HepG2 (cell line): ENCODE measurements around the gene PHACTR1. TPM values are rescaled to one million over a fixed set of nuclear protein-coding genes. Genes with fewer than 3 reads are reported as not detected.
A peak's percentile ranks its signal among the peaks of the same experiment; 100 is the strongest.

Source experiments
- ATAC-seq: fragments of 200-7000 bp; cut with Tn5 transposase; 3 replicates; pipeline ENCODE4 v1.9.1; 2020; ENCODE audit warnings: mild to moderate bottlenecking, moderate library complexity
- BruUV-seq: library from RNA; stranded (reverse); fragments of 400-500 nt; replicated peaks from 2 replicates; lab custom pipeline; 2021; lab: Mats Ljungman, UMichigan
- CTCF ChIA-PET: fragments of 300-600 bp; formaldehyde crosslinking; extraction: SDS; loops from one replicate; lab custom pipeline; 2021; ENCODE audit warnings: low total read pairs, inconsistent platforms, low intra/inter-chr PET ratio; lab: Yijun Ruan, JAX
- POLR2A ChIA-PET: fragments of 350-600 bp; sonication (Branson Sonifier 250); formaldehyde crosslinking; loops from one replicate; lab custom pipeline; 2020; ENCODE audit warnings: antibody characterized with exemption, inconsistent platforms; lab: Yijun Ruan, JAX
- DNase-seq: peaks from one replicate; pipeline ENCODE4 v3.0.0-alpha.2; 2015; ENCODE audit warnings: low spot score
- FAIRE-seq: peaks from 3 replicates; lab custom pipeline; 2011; peaks lifted over from hg19 to GRCh38; lab: Jason Lieb, UNC
- H2AFZ ChIP-seq: one replicate; pipeline ENCODE4 v1.6.1; 2011; ENCODE audit warnings: low read length, inconsistent platforms
- H3K27ac ChIP-seq: fragments of 300-600 bp; 3 replicates; pipeline ENCODE4 v1.8.0; 2011; ENCODE audit warnings: mixed run types, mild to moderate bottlenecking, mixed read lengths, low read length, inconsistent platforms; ENCODE audit not compliant: insufficient read depth; ENCODE audit errors: extremely low read length
- H3K27me3 ChIP-seq, 2 experiments: fragments of 200-600 bp in 1 of 2; 2 replicates in 1 of 2; 3 replicates in 1 of 2; pipeline versions ENCODE4 v1.6.0 to v1.8.0; 2011; ENCODE audit warnings: low read length in 2 of 2, mild to moderate bottlenecking in 2 of 2, moderate library complexity in 2 of 2, inconsistent platforms in 1 of 2; ENCODE audit not compliant: insufficient read depth in 2 of 2, control insufficient read depth in 1 of 2
- H3K36me3 ChIP-seq, 2 experiments: fragments of 200-600 bp in 1 of 2; replicated peaks in 1 of 2; 2 replicates in 1 of 2; 3 replicates in 1 of 2; pipeline versions ENCODE4 v1.5.1 to v1.8.0; 2011; ENCODE audit warnings: low read length in 2 of 2, inconsistent platforms in 1 of 2; ENCODE audit not compliant: insufficient read depth in 2 of 2, control insufficient read depth in 1 of 2
- H3K4me1 ChIP-seq: 2 replicates; pipeline ENCODE4 v1.5.1; 2012; ENCODE audit warnings: low read length, inconsistent platforms; ENCODE audit not compliant: insufficient read depth
- H3K4me2 ChIP-seq: 2 replicates; pipeline ENCODE4 v1.6.0; 2011; ENCODE audit warnings: low read depth, low read length, inconsistent platforms
- H3K4me3 ChIP-seq, 3 experiments: fragments of 200-600 bp in 1 of 3; sonication (generic), shearing (Covaris generic) in 1 of 3; replicated peaks in 1 of 3; 2 replicates each; pipeline ENCODE4 v1.5.1; 2011 to 2016; ENCODE audit warnings: low read length in 3 of 3, inconsistent platforms in 2 of 3, low read depth in 2 of 3, mild to moderate bottlenecking in 2 of 3, control low read depth in 1 of 3, mixed read lengths in 1 of 3; ENCODE audit not compliant: insufficient read depth in 1 of 3
- H3K79me2 ChIP-seq: one replicate; pipeline ENCODE4 v1.6.1; 2011; ENCODE audit warnings: low read length, inconsistent platforms; ENCODE audit not compliant: insufficient read depth
- H3K9ac ChIP-seq: 2 replicates; pipeline ENCODE4 v1.6.0; 2011; ENCODE audit warnings: mild to moderate bottlenecking, low read depth, low read length, inconsistent platforms; ENCODE audit not compliant: insufficient read depth
- H3K9me3 ChIP-seq: 2 replicates; pipeline ENCODE4 v1.5.1; 2012; ENCODE audit warnings: mild to moderate bottlenecking, low read length
- H4K20me1 ChIP-seq: 2 replicates; pipeline ENCODE4 v1.6.0; 2011; ENCODE audit warnings: inconsistent platforms, mild to moderate bottlenecking, low read length, moderate library complexity; ENCODE audit not compliant: insufficient read depth
- BCL6 ChIP-seq: IDR thresholded peaks from 2 replicates; pipeline ENCODE4 v1.6.1; 2016; ENCODE audit warnings: missing genetic modification reagents, missing compliant biosample characterization
- CBX1 ChIP-seq: IDR thresholded peaks from one replicate; pipeline ENCODE4 v1.6.1; 2016; ENCODE audit warnings: antibody characterized with exemption, low read depth
- CTCF ChIP-seq: sonication (generic); formaldehyde crosslinking; IDR thresholded peaks from 2 replicates; pipeline ENCODE4 v1.5.0; 2020; ENCODE audit warnings: mild to moderate bottlenecking, missing genetic modification reagents, moderate library complexity
- FOXK1 ChIP-seq: sonication (generic); formaldehyde crosslinking; IDR thresholded peaks from 2 replicates; pipeline ENCODE4 v1.4.0; 2020; ENCODE audit warnings: low read depth, missing genetic modification reagents, borderline replicate concordance
- GATA4 ChIP-seq: sonication (generic); IDR thresholded peaks from 2 replicates; pipeline ENCODE4 v1.6.1; 2016; ENCODE audit warnings: antibody characterized with exemption, low read depth, borderline replicate concordance
- MAFK ChIP-seq, 2 experiments: IDR thresholded peaks in 1 of 2; conservative IDR thresholded peaks in 1 of 2; 2 replicates each; pipeline ENCODE4 v1.6.1; 2011; ENCODE audit warnings: improper control_type of control experiment in 2 of 2, low read length in 2 of 2
- SOX13 ChIP-seq, 3 experiments: fragments of 450-650 bp in 1 of 3; sonication (generic) in 1 of 3; formaldehyde crosslinking in 1 of 3; IDR thresholded peaks in 2 of 3; conservative IDR thresholded peaks in 1 of 3; 2 replicates each; pipeline versions ENCODE4 v1.5.0 to v1.6.1; 2016 to 2020; ENCODE audit warnings: antibody characterized with exemption in 1 of 3, mild to moderate bottlenecking in 1 of 3, missing compliant biosample characterization in 1 of 3, missing genetic modification reagents in 1 of 3, moderate library complexity in 1 of 3
- STAG1 ChIP-seq: sonication (generic); formaldehyde crosslinking; IDR thresholded peaks from 2 replicates; pipeline ENCODE4 v1.4.0; 2020; ENCODE audit warnings: missing genetic modification reagents
- THRA ChIP-seq: sonication (generic); formaldehyde crosslinking; IDR thresholded peaks from 2 replicates; pipeline ENCODE4 v1.4.0; 2020; ENCODE audit warnings: missing genetic modification reagents, borderline replicate concordance
- ZBTB21 ChIP-seq: sonication (generic); formaldehyde crosslinking; IDR thresholded peaks from 2 replicates; pipeline ENCODE4 v1.4.0; 2020; ENCODE audit warnings: missing genetic modification reagents
- ZNF275 ChIP-seq: sonication (generic); formaldehyde crosslinking; IDR thresholded peaks from 2 replicates; pipeline ENCODE4 v1.8.0; 2022; ENCODE audit warnings: missing genetic modification reagents, mild to moderate bottlenecking, inconsistent platforms, borderline replicate concordance
- WGBS: methylation state at CpG from one replicate; pipeline ENCODE4 v1.1.6; 2017; ENCODE audit warnings: low lambda C conversion rate; 5-methylcytosine and 5-hydroxymethylcytosine counted together
- in situ Hi-C: cut with HindIII; loops from 2 replicates; pipeline ENCODE4 v1.10.0; 2017; ENCODE audit warnings: low pct_unique_long_range_greater_than_20kb; ENCODE audit not compliant: extremely low pct_ligation_motif_present
- intact Hi-C: fragments of 100-400 bp; cut with micrococcal nuclease; formaldehyde crosslinking; loops from one replicate; pipeline ENCODE4 v1.10.0; 2022; ENCODE audit not compliant: unreplicated experiment
- polyA plus RNA-seq, 8 experiments: library from polyadenylated mRNA; depleted of rRNA in 3 of 8; stranded (reverse) in 7 of 8; unstranded in 1 of 8; fragments of >200 nt; fragmentation: Illumina TruSeq in 4 of 8; extraction: Trizol in 4 of 8; gene quantifications; 2 replicates each; pipeline versions ENCODE4 v1.2.1 to v1.2.3, GENCODE V29; 2011 to 2016; ENCODE audit warnings: low read depth in 4 of 8, missing spikeins in 1 of 8, mixed read lengths in 1 of 8; ENCODE audit not compliant: insufficient read depth in 1 of 8
- total RNA-seq, 5 experiments: library from RNA; depleted of rRNA; stranded (reverse); fragments of >200 nt; fragmentation: Illumina TruSeq; extraction: Trizol; gene quantifications; 2 replicates each; pipeline ENCODE4 v1.2.3, GENCODE V29; 2016; ENCODE audit warnings: low read depth in 1 of 5

PHACTR1 gene
- total and polyA plus RNA-seq, 2 of the 13 experiments (the other 11 are each of a cell fraction or from before 2014, with no cell fraction given) = 0.09 TPM; not detected in 1

GRCh38 chr6:13191461-13191860, 474.9 kb downstream of the PHACTR1 start:
- H3K4me2 ChIP-seq = no peak overlapping the region
- TF ChIP-seq THRA (CRISPR knock-in tag) = no peak
- no peak for TF ChIP-seq BCL6 (CRISPR knock-in tag)
- TF ChIP-seq GATA4 = no peak
- H3K4me1 ChIP-seq = peaks cover 6% of the 10 kb centered on the region; the same call in 1 of the 2 replicates
- no peak overlapping the region for H2AFZ ChIP-seq
- BruUV-seq = no TSS peak
- 0% methylated on average over 1 of the region's 1 CpG for WGBS
- H3K27ac ChIP-seq = no peak overlapping the region
- no peaks in the 10 kb centered on the region for H4K20me1 ChIP-seq
- ChIA-PET POLR2A (no interaction called here), CTCF (no interaction called here)
- in situ Hi-C loops = loop anchor here (10.0 to 25.0 kb wide), 2 partner anchors 143 to 346 kb away; no protein-coding TSS in a partner anchor
- H3K9ac ChIP-seq = no peak overlapping the region
- DNase-seq (no peak), ATAC-seq (no peak), FAIRE-seq (no peak)
- H3K27me3 ChIP-seq = 0 out of 5 replicates have a peak, but pooled peaks cover 0 to 15% of the 10 kb centered on the region in 2 experiments
- no peaks in the 10 kb centered on the region for H3K79me2 ChIP-seq
- intact Hi-C loops = no loop called here
- H3K36me3 ChIP-seq = no peaks in the 10 kb centered on the region
- no peaks in the 10 kb centered on the region for H3K9me3 ChIP-seq
- H3K4me3 ChIP-seq = no peak overlapping the region

- ChIA-PET POLR2A (interaction anchor here (1.0 kb wide), 1 partner anchor 134 kb away, joined by 5 read pairs; the partner anchor contains the start of gene TBC1D7), CTCF (interaction anchor here (1.6 kb wide), 1 partner anchor 137 kb away, joined by 26 read pairs; no protein-coding TSS in a partner anchor)
- Histone ChIP-seq H3K4me1 (peaks cover 2% of the 10 kb centered on the region; the same call in 1 of the 2 replicates), H3K79me2 (no peaks in the 10 kb centered on the region), H3K4me3 (no peak overlapping the region), H4K20me1 (no peaks in the 10 kb centered on the region), H3K27ac (no peak overlapping the region), H3K9ac (no peak overlapping the region), H2AFZ (no peak overlapping the region), H3K36me3 (no peaks in the 10 kb centered on the region), H3K4me2 (no peak overlapping the region), H3K9me3 (no peaks in the 10 kb centered on the region), H3K27me3 (0 out of 5 replicates have a peak, but pooled peaks cover 0 to 12% of the 10 kb centered on the region in 2 experiments)
- no TSS peak for BruUV-seq
- ATAC-seq (peak; percentile 87), DNase-seq (peak; percentile 64), FAIRE-seq (peak; percentile 88)
- 2% methylated on average over 6 of the region's 6 CpGs for WGBS
- in situ Hi-C loops = loop anchor here (10.0 to 25.0 kb wide), 2 partner anchors 140 to 342 kb away; no protein-coding TSS in a partner anchor
- intact Hi-C loops = loop anchor here (1.0 kb wide), 3 partner anchors 83 to 137 kb away; partner anchors contain the start of gene TBC1D7
- no peak for TF ChIP-seq FOXK1 (CRISPR knock-in tag)
- no peak for TF ChIP-seq ZBTB21 (CRISPR knock-in tag)
- peak; percentile 79 for TF ChIP-seq CTCF (CRISPR knock-in tag)
- peak; percentile 58 to 68 for TF ChIP-seq MAFK (conservative IDR thresholded peaks at IDR 0.05 in 1 of 2, IDR thresholded peaks at IDR 0.05 in 1 of 2; ENCODE audit: low read length in 2 of 2)
- TF ChIP-seq STAG1 = peak; percentile 88
- no peak for TF ChIP-seq CBX1
- no peak for TF ChIP-seq ZNF275
- no peak for TF ChIP-seq SOX13 (IDR thresholded peaks at IDR 0.05)
- 0 out of 4 replicates have a peak, but pooled peaks of 1 of the 2 experiments have one; percentile 15 for TF ChIP-seq SOX13 (CRISPR knock-in tag; conservative IDR thresholded peaks at IDR 0.05 in 1 of 2, IDR thresholded peaks at IDR 0.05 in 1 of 2)
These were observed 478.3 kb downstream of the PHACTR1 start for GRCh38 chr6:13194852-13195251.
